Measurements from ENCODE around the gene DPP6.

Gene DPP6

DNA sequence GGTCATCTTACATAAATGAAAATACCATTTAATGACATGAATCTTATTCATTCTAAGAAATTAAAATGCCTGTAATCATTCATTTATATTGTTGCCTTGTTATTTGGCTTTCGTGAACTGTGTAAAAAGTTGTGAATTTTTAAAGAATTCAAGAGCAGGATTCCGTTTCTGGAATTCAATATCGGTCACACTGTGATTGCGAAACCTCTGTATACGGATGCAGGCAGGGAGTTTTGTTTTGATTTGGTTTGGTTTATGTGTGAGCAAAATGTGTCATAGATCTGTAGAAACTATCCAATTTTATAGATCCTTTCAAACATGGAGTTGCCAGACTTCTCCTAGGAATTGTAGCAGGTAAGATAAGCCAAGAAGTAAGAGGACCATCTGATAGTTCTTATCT, 441.4 kb downstream of the DPP6 start:
- ChIA-PET POLR2A (no interaction called here), CTCF (no interaction called here)
- DNase-seq (ENCODE audit: low read depth, low spot score): no peak
- H3K4me3 ChIP-seq (ENCODE audit: low read depth, low read length): no peak overlapping the region
- TF ChIP-seq, protein P1, sequence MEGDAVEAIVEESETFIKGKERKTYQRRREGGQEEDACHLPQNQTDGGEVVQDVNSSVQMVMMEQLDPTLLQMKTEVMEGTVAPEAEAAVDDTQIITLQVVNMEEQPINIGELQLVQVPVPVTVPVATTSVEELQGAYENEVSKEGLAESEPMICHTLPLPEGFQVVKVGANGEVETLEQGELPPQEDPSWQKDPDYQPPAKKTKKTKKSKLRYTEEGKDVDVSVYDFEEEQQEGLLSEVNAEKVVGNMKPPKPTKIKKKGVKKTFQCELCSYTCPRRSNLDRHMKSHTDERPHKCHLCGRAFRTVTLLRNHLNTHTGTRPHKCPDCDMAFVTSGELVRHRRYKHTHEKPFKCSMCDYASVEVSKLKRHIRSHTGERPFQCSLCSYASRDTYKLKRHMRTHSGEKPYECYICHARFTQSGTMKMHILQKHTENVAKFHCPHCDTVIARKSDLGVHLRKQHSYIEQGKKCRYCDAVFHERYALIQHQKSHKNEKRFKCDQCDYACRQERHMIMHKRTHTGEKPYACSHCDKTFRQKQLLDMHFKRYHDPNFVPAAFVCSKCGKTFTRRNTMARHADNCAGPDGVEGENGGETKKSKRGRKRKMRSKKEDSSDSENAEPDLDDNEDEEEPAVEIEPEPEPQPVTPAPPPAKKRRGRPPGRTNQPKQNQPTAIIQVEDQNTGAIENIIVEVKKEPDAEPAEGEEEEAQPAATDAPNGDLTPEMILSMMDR (IDR thresholded peaks at IDR 0.05; ENCODE audit: insufficient read depth, low read length, missing control alignments): no peak

- POLR2A ChIA-PET: no interaction called here
- CTCF ChIA-PET: no interaction called here
- DNase-seq (ENCODE audit: low read depth, low spot score): no peak
- H3K4me3 ChIP-seq (ENCODE audit: low read depth, low read length): no peak overlapping the region
- TF ChIP-seq, protein P1 (IDR thresholded peaks at IDR 0.05; ENCODE audit: insufficient read depth, low read length, missing control alignments): no peak
Observed at GRCh38 chr7:154497751-154498150, 445.6 kb downstream of the DPP6 start.

- POLR2A ChIA-PET: no interaction called here
- no peak for DNase-seq (ENCODE audit: low read depth, low spot score)
- TF ChIP-seq, protein P1 (IDR thresholded peaks at IDR 0.05; ENCODE audit: insufficient read depth, low read length, missing control alignments): no peak
- CTCF ChIA-PET: interaction anchor here (0.9 to 1.4 kb wide), 5 partner anchors 8 to 1671 kb away, joined by 3 to 4 read pairs (median 3); no protein-coding TSS in a partner anchor
- H3K4me3 ChIP-seq (ENCODE audit: low read depth, low read length): no peak overlapping the region
Observed at GRCh38 chr7:154503962-154504550, 451.9 kb downstream of the DPP6 start.

GRCh38 chr7:154504918-154505317, 452.7 kb downstream of the DPP6 start:
- POLR2A ChIA-PET: no interaction called here
- TF ChIP-seq, protein P1 (IDR thresholded peaks at IDR 0.05; ENCODE audit: insufficient read depth, low read length, missing control alignments): no peak
- CTCF ChIA-PET: interaction anchor here (0.7 to 1.4 kb wide), 4 partner anchors 9 to 22 kb away, joined by 3 to 4 read pairs (median 3); no protein-coding TSS in a partner anchor
- H3K4me3 ChIP-seq (ENCODE audit: low read depth, low read length): no peak overlapping the region
- no peak for DNase-seq (ENCODE audit: low read depth, low spot score)

GRCh38 chr7:154505362-154505761, 453.2 kb downstream of the DPP6 start:
- no peak for DNase-seq (ENCODE audit: low read depth, low spot score)
- no peak overlapping the region for H3K4me3 ChIP-seq (ENCODE audit: low read depth, low read length)
- CTCF ChIA-PET: interaction anchor here (0.7 kb wide), 1 partner anchor 18 kb away, joined by 3 read pairs; no protein-coding TSS in a partner anchor
- POLR2A ChIA-PET: no interaction called here
- TF ChIP-seq, protein P1 (IDR thresholded peaks at IDR 0.05; ENCODE audit: insufficient read depth, low read length, missing control alignments): no peak

GRCh38 chr7:154509192-154509591, 457.0 kb downstream of the DPP6 start:
- H3K4me3 ChIP-seq (ENCODE audit: low read depth, low read length): no peak overlapping the region
- DNase-seq (ENCODE audit: low read depth, low spot score): no peak
- ChIA-PET POLR2A (no interaction called here), CTCF (no interaction called here)
- TF ChIP-seq, protein P1 (IDR thresholded peaks at IDR 0.05; ENCODE audit: insufficient read depth, low read length, missing control alignments): no peak
